DMS 273 treated with DMSO at 0.1 percent for 48 hours (cell line): ENCODE data around the gene COL4A2.

Experiments
- DNase-seq: peaks from one replicate; lab custom pipeline; 2025; lab: John Stamatoyannopoulos, UW

The COL4A2 gene

DNA sequence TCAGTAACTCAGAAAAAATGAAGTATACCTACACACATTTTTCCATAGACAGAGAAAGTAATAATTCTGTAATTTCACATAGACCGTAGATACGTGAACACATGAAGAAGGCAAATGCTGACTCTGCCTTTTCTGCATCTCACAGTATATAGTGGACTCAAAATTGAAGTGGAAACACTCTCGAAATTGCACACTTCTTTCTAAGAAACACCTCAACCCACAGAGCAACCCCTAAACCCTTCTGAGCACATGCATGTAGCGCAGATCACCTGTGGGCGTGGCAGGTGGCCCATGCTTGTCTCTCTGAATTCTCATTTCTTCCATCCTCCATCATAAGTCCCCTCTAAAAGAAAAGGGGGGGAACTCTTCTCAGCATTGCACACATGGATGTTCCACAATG lies 34.9 kb upstream of the COL4A2 start:
- DNase-seq: no peak

- no peak for DNase-seq
Measured at GRCh38 chr13:110272651-110273050, 34.4 kb upstream of the COL4A2 start.

DNA sequence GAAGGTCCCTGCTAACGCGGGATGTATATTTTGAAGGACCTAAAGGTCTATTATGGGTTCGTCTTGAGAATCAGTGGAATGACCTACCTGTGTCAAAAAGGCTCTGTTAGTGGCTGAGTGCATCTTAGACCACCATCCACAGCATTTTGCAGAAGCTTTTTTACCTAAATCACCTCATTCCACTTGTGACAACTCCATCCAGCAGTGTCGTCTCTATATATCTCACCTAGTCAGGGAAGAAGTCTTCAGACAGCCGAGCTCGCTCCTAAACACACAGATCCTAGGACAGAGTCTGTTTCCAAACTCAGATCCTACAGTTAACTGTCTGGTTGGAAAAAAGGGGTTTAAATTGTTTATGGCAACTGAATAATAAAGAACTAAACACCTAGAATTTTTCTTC lies 33.8 kb upstream of the COL4A2 start:
- DNase-seq: no peak

GRCh38 chr13:110274687-110275086 lies 32.4 kb upstream of the COL4A2 start:
- DNase-seq: no peak

DNA sequence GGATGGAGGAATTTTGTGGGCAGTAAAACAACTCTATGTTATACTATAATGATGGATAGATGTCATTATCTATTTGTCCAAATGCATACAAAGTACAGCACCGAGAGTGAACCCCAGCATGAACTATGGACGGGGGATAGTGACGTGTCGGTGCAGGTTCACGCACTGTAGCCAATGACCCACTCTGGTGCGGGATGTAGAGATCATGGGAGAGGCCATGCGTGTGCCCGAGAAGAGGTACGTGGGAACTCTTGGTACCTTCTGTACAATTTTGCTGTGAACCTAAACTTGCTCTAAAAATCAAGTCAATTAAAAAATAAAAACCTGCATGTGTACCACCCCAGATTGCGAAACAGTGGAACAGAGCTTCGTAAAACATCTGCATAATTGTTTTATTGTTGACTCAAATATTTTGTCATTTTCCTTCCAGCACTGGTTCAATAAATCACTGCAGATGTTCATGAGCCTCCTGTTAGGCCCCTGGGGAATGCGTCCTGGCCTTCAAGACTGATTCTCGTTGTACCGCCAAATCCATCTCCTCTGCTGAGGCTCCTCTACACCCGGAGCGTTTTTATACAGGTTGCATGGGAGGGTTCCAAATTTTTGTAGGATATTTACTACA lies 31.0 kb upstream of the COL4A2 start:
- no peak for DNase-seq

DNA sequence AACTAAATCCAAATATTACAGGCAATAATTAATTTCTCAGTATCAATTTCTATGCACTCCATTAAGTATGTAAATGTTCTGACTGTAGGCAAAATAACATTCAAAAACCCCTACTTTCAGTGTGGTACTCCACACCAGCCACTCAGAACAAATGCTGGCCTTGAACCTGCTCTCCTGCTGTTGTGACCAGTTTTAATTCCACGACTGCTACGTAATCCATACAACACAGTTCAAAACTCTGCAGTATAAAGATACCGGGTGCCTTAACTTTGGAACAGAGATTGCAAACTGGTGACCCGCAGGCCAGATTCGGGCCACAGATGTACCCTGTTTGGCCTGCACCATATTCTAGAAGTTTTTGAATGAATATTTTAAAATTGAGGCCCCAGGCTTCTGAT lies 30.5 kb upstream of the COL4A2 start:
- no peak for DNase-seq

DNA sequence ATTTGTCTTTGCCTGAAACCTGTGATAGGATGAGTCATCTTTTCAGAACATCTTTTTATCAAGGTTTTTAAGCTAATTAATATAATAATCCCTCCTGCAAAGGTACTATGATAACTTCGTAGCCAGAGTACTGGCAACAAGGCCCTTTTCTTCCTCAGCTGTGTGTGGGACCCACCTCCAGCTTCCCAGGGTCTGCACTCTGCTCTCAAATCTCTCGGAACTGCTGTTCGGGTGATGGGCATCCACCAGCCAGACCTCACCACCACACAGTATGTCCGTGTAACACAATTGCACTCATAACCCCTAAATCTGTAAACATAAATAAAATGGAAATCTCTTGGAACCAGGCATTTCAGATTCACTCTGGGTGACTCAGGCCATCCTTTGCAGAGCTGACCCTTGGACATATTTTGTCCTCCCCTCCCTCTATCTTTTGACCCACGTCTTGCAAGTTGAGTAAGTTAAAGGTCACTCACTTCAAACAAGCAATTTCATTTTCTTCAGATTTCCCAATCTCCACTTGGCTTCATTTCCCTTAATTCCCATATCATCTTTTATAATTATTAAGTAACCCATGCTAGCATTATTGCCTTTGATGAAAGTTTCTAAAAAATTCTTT lies 29.6 kb upstream of the COL4A2 start:
- DNase-seq: no peak

DNA sequence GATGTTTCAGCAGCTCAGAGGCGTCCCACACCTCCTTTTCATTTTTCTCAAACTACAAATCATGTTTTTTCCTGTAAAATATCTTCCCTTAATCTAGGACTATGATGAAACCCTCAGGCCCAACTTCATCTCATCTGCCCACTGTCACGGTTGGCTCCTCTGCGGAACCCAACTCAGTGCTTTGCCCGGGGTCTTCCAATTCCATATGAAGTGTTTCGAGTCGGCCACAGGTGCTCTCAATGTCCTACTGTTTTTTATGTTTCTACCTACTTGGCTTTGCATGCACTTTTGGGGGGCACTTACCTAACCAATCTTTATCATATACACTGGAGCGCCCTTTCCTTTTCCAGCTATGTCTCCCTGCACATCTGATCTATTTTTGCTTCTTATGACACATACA lies 28.2 kb upstream of the COL4A2 start:
- no peak for DNase-seq

DNA sequence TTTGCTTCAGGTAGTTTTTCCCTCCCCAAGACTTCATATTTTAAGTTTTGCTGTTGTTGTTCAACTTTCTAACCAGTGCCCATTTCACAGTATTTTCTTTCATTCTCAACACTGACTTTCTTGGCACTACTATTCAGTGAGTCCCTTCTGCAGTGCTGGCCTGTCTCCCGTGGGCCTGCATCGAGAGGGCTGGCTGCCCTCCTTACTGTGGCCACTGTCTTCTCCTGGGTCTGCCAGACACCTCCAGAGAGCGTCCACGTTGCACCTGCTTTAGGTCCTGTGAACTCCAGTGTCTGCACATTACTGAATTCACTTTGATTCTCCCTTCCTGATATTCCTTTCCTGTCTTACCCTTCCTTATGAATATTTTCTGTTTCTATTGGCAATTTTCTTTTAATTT lies 27.4 kb upstream of the COL4A2 start:
- no peak for DNase-seq

DNA sequence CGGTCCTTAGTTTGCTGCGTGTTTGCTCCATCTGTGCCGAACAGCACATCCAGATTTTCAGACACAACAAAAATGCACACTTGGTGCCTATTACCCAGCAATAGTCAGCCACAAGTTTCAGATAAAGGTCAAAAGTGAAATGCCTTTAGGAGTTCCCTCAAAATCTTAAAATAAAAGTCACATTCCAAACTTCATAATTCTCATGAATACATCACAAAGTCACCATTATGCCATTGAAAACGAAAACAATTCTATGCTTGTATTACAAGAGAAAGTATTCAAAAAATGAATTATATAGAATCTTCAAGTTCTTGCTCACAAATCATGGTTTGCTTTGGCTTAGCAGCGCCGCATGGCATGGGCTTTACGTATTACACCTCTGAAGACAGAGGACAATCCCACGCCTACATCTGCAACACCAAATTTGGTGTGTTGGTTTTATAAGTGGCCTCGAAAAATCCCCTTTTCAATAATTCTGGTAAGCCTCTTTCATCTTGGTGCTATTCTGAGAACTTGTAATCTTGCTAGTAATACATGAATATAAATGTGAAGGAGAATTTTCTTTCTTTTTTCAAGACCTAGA lies 26.8 kb upstream of the COL4A2 start:
- DNase-seq: no peak

- no peak for DNase-seq
Measured at GRCh38 chr13:110280985-110281688, 25.9 kb upstream of the COL4A2 start.

DNA sequence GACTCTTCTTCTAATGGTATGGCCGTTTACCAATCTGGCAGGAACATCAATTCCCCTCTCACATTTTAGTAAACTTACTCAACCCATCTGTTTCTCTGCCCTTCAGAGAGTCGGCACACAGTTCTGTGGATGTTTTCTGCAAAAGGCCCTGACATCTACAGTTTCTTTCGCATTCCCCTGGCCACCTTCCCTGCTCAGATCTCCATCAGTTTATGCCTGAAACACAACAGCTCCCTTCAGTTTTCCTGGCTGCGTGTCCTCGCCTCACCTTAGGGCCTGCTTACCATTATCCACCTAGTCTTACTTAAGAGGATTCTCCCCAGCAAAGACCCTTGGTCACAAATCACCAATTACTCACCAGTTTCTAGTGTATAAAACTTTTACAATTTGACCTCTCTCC lies 25.3 kb upstream of the COL4A2 start:
- no peak for DNase-seq

DNA sequence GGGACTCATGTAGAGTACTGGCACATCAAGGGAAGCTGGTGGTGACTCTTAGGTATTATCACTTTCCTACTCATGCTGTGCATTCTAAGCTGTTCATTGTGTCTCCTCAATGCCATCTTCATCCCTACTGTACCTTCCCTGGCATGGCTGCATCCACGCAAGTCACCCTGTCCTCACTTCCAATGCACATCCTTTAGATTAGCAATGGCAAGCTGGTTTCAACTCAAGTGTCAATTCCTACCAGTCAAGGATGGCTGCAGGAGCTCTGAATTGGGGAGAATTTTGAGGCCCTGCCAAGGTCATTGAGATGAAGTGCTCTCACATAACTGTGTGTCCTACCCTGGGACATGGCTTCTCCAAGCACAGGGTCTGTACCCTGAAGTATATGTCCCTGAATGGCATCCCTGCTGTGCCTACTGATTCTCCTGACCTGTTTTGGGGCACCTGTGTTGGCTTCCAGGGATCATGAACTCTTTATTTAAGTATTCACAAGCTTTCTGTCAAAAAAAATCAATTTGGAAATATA lies 24.7 kb upstream of the COL4A2 start:
- no peak for DNase-seq

GRCh38 chr13:110283736-110284517 lies 23.2 kb upstream of the COL4A2 start:
- no peak for DNase-seq

DNA sequence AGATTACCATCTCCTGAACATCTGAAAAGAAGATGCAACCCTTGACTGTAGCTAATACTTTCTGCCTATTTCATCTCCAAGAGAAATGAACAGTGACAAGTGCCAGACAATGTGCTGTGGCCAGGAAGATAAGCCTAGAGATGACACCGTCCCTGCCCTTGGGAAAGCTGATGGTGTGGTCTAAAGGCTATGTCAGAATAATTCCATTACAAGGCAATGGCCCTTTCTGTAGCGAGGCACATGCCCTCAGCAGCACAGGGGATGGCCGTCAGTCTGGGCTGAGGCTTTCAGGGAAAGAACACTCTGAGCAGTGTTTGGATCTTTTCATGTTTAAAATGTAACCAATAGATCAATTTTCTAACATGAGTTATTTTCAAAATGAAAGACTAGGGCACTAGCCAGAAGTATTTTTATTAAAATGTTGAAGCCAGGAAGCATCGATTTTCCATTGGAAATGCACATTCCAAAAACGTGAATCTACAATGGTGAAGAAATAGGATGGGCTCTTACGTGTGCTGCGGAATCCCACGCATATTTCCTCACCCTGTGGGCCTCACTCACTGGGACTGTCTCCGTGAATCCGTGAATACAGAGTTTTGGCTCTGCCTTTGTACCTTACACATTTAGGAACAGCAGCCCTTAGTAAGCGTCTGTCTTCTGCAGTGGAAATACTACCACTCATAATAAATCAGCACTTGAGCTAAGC lies 22.2 kb upstream of the COL4A2 start:
- DNase-seq: no peak

DNA sequence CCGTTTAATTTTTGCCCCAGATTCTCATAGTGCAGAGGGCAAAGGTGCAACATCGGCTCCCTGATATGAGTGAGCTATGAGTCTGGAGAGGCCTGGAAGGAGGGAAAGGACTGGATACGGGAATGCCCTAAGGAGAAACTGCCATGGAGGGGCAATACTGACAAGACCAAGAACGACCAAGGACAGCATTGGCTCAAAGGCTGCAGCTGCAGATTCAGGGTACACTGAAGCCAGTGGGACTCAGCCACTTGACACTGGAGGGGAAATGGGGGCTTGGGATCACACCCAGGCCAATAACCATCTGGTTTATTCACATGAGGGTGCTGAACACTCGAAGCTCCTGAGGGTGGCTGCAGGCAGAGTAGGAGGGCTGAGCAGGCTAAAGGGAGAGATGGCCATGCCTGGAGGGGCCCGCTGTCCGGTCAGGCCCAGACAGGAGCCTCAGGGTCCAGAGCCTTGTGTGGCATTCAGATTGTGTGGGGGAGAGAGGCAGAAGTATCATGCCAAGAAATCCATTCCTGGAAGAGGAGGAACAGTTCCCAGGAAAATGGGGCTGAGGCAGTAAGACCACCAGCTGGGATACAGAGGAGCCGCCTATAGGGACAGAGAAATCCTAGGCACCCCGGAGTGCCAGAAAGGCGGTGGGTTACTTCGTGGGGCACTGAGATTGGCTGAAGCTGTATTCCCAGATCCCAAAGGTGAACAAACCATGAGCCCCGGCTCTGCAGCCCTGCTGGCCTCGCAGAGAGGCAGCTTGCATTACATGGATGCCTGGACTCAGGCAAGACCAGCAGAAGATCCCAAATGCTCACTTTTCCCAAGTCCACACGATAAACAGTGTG lies 20.9 kb upstream of the COL4A2 start:
- DNase-seq: no peak

DNA sequence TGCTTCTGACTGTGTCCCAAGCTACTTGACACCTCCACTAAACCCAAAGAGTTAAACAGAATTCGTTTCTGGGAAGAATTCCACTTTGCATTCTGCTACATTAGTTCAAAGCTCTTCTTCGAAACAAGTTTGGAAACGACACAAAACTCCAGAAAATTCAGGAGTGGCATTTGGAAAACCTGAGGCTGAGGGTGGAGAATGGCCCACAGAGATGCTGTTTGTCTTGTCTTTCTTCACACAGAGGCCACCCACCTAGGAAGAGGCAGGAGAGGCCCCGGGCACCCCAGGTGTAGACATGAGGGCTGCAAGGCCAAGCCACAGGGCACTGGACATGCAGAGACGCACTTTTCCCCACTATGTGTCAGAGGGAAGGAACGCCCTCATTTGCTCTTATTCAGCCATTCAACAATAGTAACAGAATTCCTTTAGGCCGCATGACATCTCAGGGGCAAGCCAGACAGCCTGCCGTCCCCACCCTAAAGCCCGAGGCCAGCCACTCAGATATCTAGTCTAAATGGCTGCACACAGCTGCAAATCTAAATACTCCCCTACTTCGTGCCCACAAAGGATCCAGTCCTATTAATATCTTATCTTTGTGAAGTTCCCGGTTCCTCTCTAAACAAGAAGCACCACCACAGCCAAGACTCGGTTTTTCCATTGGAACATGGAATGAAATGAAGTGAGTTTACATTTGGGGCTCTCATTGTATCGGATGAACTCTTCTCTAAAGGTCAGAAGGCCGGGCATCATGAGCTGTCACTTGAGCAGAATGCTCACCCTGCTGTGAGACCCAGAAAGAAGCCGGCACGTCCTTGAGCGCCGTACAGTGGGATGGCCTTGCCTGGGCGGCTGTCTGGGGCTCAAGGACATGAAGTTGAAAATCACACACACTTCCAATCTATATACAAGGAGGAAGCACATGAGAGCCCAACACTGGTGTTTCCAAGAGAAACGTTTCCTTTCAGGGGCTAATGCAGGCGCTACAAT lies 20.0 kb upstream of the COL4A2 start:
- DNase-seq: no peak

GRCh38 chr13:110289174-110289573 lies 17.9 kb upstream of the COL4A2 start:
- DNase-seq: no peak

GRCh38 chr13:110289661-110290060 lies 17.4 kb upstream of the COL4A2 start:
- DNase-seq: no peak
